ENCODE results near the gene FBN2. TPM values are rescaled to one million over a fixed set of nuclear protein-coding genes. Genes with fewer than 3 reads are reported as not detected.

Gene FBN2
- total and polyA plus RNA-seq, 8 donors: 2.7 to 64.3 (median 54.3) TPM

GRCh38 chr5:128480906-128481633 lies 57.0 kb downstream of the FBN2 start:
- Histone ChIP-seq H3K27me3 (no peaks in the 10 kb centered on the region), H3K4me1 (no peaks in the 10 kb centered on the region), H3K9me3 (no peaks in the 10 kb centered on the region), H3K27ac (no peak overlapping the region), H3K4me3 (no peak overlapping the region), H3K36me3 (no peaks in the 10 kb centered on the region)
- intact Hi-C loops (cut with DNase I): no loop called here
- ATAC-seq: no peak
- DNase-seq: no peak
- TF ChIP-seq, protein P1, sequence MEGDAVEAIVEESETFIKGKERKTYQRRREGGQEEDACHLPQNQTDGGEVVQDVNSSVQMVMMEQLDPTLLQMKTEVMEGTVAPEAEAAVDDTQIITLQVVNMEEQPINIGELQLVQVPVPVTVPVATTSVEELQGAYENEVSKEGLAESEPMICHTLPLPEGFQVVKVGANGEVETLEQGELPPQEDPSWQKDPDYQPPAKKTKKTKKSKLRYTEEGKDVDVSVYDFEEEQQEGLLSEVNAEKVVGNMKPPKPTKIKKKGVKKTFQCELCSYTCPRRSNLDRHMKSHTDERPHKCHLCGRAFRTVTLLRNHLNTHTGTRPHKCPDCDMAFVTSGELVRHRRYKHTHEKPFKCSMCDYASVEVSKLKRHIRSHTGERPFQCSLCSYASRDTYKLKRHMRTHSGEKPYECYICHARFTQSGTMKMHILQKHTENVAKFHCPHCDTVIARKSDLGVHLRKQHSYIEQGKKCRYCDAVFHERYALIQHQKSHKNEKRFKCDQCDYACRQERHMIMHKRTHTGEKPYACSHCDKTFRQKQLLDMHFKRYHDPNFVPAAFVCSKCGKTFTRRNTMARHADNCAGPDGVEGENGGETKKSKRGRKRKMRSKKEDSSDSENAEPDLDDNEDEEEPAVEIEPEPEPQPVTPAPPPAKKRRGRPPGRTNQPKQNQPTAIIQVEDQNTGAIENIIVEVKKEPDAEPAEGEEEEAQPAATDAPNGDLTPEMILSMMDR (IDR thresholded peaks at IDR 0.05): no peak

- no peak for ATAC-seq
- TF ChIP-seq, protein P1 (IDR thresholded peaks at IDR 0.05): no peak
Observed at GRCh38 chr5:128480158-128480557, 57.9 kb downstream of the FBN2 start.

GRCh38 chr5:128478386-128479368 lies 59.4 kb downstream of the FBN2 start:
- no peak overlapping the region for H3K4me3 ChIP-seq
- no peaks in the 10 kb centered on the region for H3K36me3 ChIP-seq
- TF ChIP-seq, protein P1 (IDR thresholded peaks at IDR 0.05): no peak
- H3K4me1 ChIP-seq: no peaks in the 10 kb centered on the region
- H3K27me3 ChIP-seq: no peaks in the 10 kb centered on the region
- H3K27ac ChIP-seq: peak overlapping the region; percentile 35 to 57
- DNase-seq (no peak), ATAC-seq (peak; percentile 59)
- H3K9me3 ChIP-seq: no peaks in the 10 kb centered on the region
- intact Hi-C loops (cut with DNase I): no loop called here

More at GRCh38 chr5:128480158-128480557, 57.9 kb downstream of the FBN2 start:
- DNase-seq: no peak
- H3K36me3 ChIP-seq: no peaks in the 10 kb centered on the region
- intact Hi-C loops (cut with DNase I): no loop called here
- H3K9me3 ChIP-seq: no peaks in the 10 kb centered on the region
- no peaks in the 10 kb centered on the region for H3K4me1 ChIP-seq
- no peak overlapping the region for H3K4me3 ChIP-seq
- H3K27me3 ChIP-seq: no peaks in the 10 kb centered on the region
- H3K27ac ChIP-seq: no peak overlapping the region

GRCh38 chr5:128477944-128478343 lies 60.1 kb downstream of the FBN2 start:
- Histone ChIP-seq H3K27me3 (no peaks in the 10 kb centered on the region), H3K36me3 (no peaks in the 10 kb centered on the region), H3K4me1 (no peaks in the 10 kb centered on the region), H3K27ac (peak overlapping the region; percentile 35 to 57), H3K4me3 (no peak overlapping the region), H3K9me3 (no peaks in the 10 kb centered on the region)
- DNase-seq: peak in 1 of 4 donors; percentile 48
- TF ChIP-seq, protein P1 (IDR thresholded peaks at IDR 0.05): no peak
- intact Hi-C loops (cut with DNase I): no loop called here
- peak; percentile 89 for ATAC-seq

GRCh38 chr5:128475693-128476092 lies 62.4 kb downstream of the FBN2 start:
- TF ChIP-seq, protein P1 (IDR thresholded peaks at IDR 0.05): no peak
- no peak for DNase-seq
- Histone ChIP-seq H3K4me3 (no peak overlapping the region), H3K4me1 (no peaks in the 10 kb centered on the region), H3K9me3 (no peaks in the 10 kb centered on the region), H3K36me3 (no peaks in the 10 kb centered on the region), H3K27me3 (no peaks in the 10 kb centered on the region), H3K27ac (no peak overlapping the region)
- ATAC-seq: no peak
- intact Hi-C loops (cut with DNase I): no loop called here
